Endothelial cell of umbilical vein (primary cell): ENCODE data around the gene SLC7A10. TPM values are rescaled to one million over a fixed set of nuclear protein-coding genes. Genes with fewer than 3 reads are reported as not detected.

ENCODE experiments used
- BruUV-seq: library from RNA; stranded (reverse); fragments of 400-500 nt; replicated peaks from 2 replicates; lab custom pipeline; 2021; lab: Mats Ljungman, UMichigan
- CTCF ChIA-PET: fragments of 300-600, 350-600 bp; sonication (Branson Sonifier 250); formaldehyde crosslinking; loops from one replicate; lab custom pipeline; 2021; ENCODE audit warnings: antibody characterized with exemption, inconsistent platforms; lab: Charles Lee
- POLR2A ChIA-PET: fragments of 300-600, 350-600 bp; sonication (Branson Sonifier 250); formaldehyde crosslinking; loops from one replicate; lab custom pipeline; 2021; ENCODE audit warnings: antibody characterized with exemption, inconsistent platforms; lab: Charles Lee
- DNase-seq: peaks from one replicate; pipeline ENCODE4 v3.0.0-alpha.2; 2011; ENCODE audit warnings: low read depth, low spot score
- FAIRE-seq: peaks from 2 replicates; lab custom pipeline; 2011; peaks lifted over from hg19 to GRCh38; lab: Jason Lieb, UNC
- H2AFZ ChIP-seq: 2 replicates; pipeline ENCODE4 v1.6.0; 2012; ENCODE audit warnings: low read depth, low read length, control low read depth, inconsistent platforms
- H3K27ac ChIP-seq: 2 replicates; pipeline ENCODE4 v1.5.1; 2011; ENCODE audit warnings: low read depth, mild to moderate bottlenecking, control low read depth, low read length, moderate library complexity; ENCODE audit not compliant: insufficient read depth
- H3K27me3 ChIP-seq, 2 experiments: 2 replicates each; pipeline versions ENCODE4 v1.6.0 to v1.6.1; 2011; ENCODE audit warnings: low read length in 2 of 2, mixed read lengths in 1 of 2; ENCODE audit not compliant: control insufficient read depth in 2 of 2, insufficient read depth in 2 of 2
- H3K36me3 ChIP-seq, 2 experiments: 2 replicates in 1 of 2; 3 replicates in 1 of 2; pipeline ENCODE4 v1.5.1; 2011; ENCODE audit warnings: low read length in 2 of 2, mild to moderate bottlenecking in 1 of 2, moderate library complexity in 1 of 2; ENCODE audit not compliant: control insufficient read depth in 2 of 2, insufficient read depth in 2 of 2; ENCODE audit errors: extremely low read depth in 1 of 2
- H3K4me1 ChIP-seq: 3 replicates; pipeline ENCODE4 v1.5.1; 2011; ENCODE audit warnings: mild to moderate bottlenecking, low read length; ENCODE audit not compliant: control insufficient read depth, insufficient read depth; ENCODE audit errors: extremely low read depth
- H3K4me2 ChIP-seq: 2 replicates; pipeline ENCODE4 v1.6.1; 2011; ENCODE audit warnings: low read length, control low read depth, mixed read lengths; ENCODE audit not compliant: insufficient read depth
- H3K4me3 ChIP-seq, 3 experiments: fragments of 200-600 bp in 1 of 3; sonication (generic), shearing (Covaris generic) in 1 of 3; replicated peaks in 1 of 3; 2 replicates each; pipeline ENCODE4 v1.5.1; 2011 to 2016; ENCODE audit warnings: control low read depth in 3 of 3, low read length in 3 of 3, mild to moderate bottlenecking in 2 of 3, inconsistent platforms in 1 of 3, low read depth in 1 of 3, moderate library complexity in 1 of 3; ENCODE audit not compliant: insufficient read depth in 1 of 3
- H3K79me2 ChIP-seq: 2 replicates; pipeline ENCODE4 v1.6.0; 2012; ENCODE audit warnings: low read length, inconsistent platforms; ENCODE audit not compliant: control insufficient read depth, insufficient read depth
- H3K9ac ChIP-seq: replicated peaks from 2 replicates; pipeline ENCODE3; 2011; ENCODE audit warnings: low read length, control low read depth; ENCODE audit not compliant: insufficient read depth; ENCODE audit errors: extremely low read depth
- H3K9me1 ChIP-seq: replicated peaks from 3 replicates; pipeline ENCODE4 v1.6.0; 2011; ENCODE audit warnings: mild to moderate bottlenecking, low read length; ENCODE audit not compliant: control insufficient read depth, insufficient read depth; ENCODE audit errors: extremely low read depth
- H3K9me3 ChIP-seq: replicated peaks from 2 replicates; pipeline ENCODE4 v1.5.1; 2012; ENCODE audit warnings: low read length, inconsistent platforms; ENCODE audit not compliant: control insufficient read depth, insufficient read depth
- H4K20me1 ChIP-seq: replicated peaks from 2 replicates; pipeline ENCODE3; 2011; ENCODE audit warnings: mild to moderate bottlenecking, low read length; ENCODE audit not compliant: control insufficient read depth, insufficient read depth; ENCODE audit errors: extremely low read depth
- EZH2 ChIP-seq: IDR thresholded peaks from 2 replicates; pipeline ENCODE4 v1.6.1; 2012; ENCODE audit warnings: borderline replicate concordance, low read depth, mild to moderate bottlenecking, moderate library complexity, low read length, inconsistent platforms; ENCODE audit not compliant: severe bottlenecking
- FOS ChIP-seq: IDR thresholded peaks from 2 replicates; pipeline ENCODE4 v1.6.1; 2011; ENCODE audit warnings: mild to moderate bottlenecking, low read length, moderate library complexity, borderline replicate concordance; ENCODE audit not compliant: insufficient read depth
- GATA2 ChIP-seq: IDR thresholded peaks from 2 replicates; pipeline ENCODE4 v1.7.0; 2011; ENCODE audit warnings: low read depth, mild to moderate bottlenecking, moderate library complexity, mixed read lengths, low read length; ENCODE audit not compliant: insufficient read length, insufficient read depth
- JUN ChIP-seq: IDR thresholded peaks from 2 replicates; pipeline ENCODE4 v1.6.1; 2011; ENCODE audit warnings: borderline replicate concordance, low read depth; ENCODE audit not compliant: insufficient read length, insufficient read depth
- MYC ChIP-seq: IDR thresholded peaks from one replicate; pipeline ENCODE4 v1.6.1; 2011; ENCODE audit warnings: mild to moderate bottlenecking, low read depth, low read length
- POLR2A ChIP-seq: IDR thresholded peaks from 2 replicates; pipeline ENCODE4 v1.6.1; 2012; ENCODE audit warnings: low read depth, mild to moderate bottlenecking, control low read depth, low read length
- POLR2AphosphoS5 ChIP-seq: IDR thresholded peaks from 2 replicates; pipeline ENCODE4 v1.6.1; 2012; ENCODE audit warnings: low read depth, mild to moderate bottlenecking, control low read depth, low read length, moderate library complexity; ENCODE audit not compliant: insufficient read depth
- dilution Hi-C: fragments of 300-500 bp; cut with MboI; formaldehyde crosslinking; loops from one replicate; pipeline ENCODE4 v1.15.0; 2019; ENCODE audit warnings: low sequenced_read_pairs; ENCODE audit not compliant: extremely low pct_ligation_motif_present
- intact Hi-C: fragments of 100-400 bp; cut with micrococcal nuclease; formaldehyde crosslinking; loops from one replicate; pipeline ENCODE4 v1.10.0; 2022
- polyA plus RNA-seq, 4 experiments: library from polyadenylated mRNA; depleted of rRNA in 3 of 4; stranded (reverse) in 3 of 4; unstranded in 1 of 4; fragments of >200 nt; gene quantifications; 2 replicates each; pipeline versions ENCODE4 v1.2.1 to v1.2.3, GENCODE V29; 2011 to 2012; ENCODE audit warnings: missing spikeins in 1 of 4
- total RNA-seq: library from RNA; stranded (reverse); gene quantifications from 2 replicates; pipeline ENCODE4 v1.2.3, GENCODE V29; 2021
- TF ChIP-seq, protein P1 (sequence below), 2 donors: IDR thresholded peaks; 1 replicate in 1 of 2; 2 replicates in 1 of 2; pipeline ENCODE4 v1.5.1; 2011; ENCODE audit warnings: low read length in 2 of 2, mild to moderate bottlenecking in 2 of 2, moderate library complexity in 2 of 2, control low read depth in 1 of 2, inconsistent platforms in 1 of 2, low read depth in 1 of 2; ENCODE audit not compliant: insufficient read depth in 1 of 2; ENCODE audit errors: extremely low read depth in 1 of 2
- TF ChIP-seq, protein P2 (sequence below): IDR thresholded peaks from 2 replicates; pipeline ENCODE4 v1.6.1; 2011; ENCODE audit not compliant: insufficient read depth, insufficient read length

Gene SLC7A10
- total and polyA plus RNA-seq, 2 donors (not counting 3 experiments of a cell fraction or from before 2014, with no cell fraction given) = not detected

DNA sequence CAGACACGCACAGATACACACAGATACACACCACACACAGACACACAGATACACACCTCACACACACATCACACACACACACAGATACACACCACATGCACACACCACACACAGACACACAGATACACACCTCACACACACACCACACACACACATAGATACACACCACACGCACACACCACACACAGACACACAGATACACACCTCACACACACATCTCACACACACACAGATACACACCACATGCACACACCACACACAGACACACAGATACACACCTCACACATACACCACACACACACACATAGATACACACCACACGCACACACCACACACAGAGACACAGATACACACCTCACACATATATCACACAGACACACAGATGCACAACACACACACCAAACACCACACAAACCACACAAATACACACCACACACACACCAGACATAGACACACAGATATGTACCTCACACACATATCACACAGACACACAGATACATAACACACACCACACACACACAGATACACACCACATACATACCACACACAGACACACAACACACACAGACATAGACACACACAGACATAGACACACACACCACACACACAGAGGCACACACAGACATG lies 24.2 kb upstream of the SLC7A10 start:
- Histone ChIP-seq H3K79me2 (no peaks in the 10 kb centered on the region), H3K36me3 (no peaks in the 10 kb centered on the region), H3K27me3 (no peaks in the 10 kb centered on the region), H2AFZ (no peak overlapping the region), H3K4me1 (no peaks in the 10 kb centered on the region), H3K27ac (no peak overlapping the region), H3K4me2 (no peak overlapping the region), H4K20me1 (no peaks in the 10 kb centered on the region), H3K4me3 (no peak overlapping the region), H3K9me3 (no peaks in the 10 kb centered on the region), H3K9ac (no peak overlapping the region), H3K9me1 (no peaks in the 10 kb centered on the region)
- FAIRE-seq (no peak), DNase-seq (no peak)
- CTCF ChIA-PET = no interaction called here
- TF ChIP-seq, protein P1, sequence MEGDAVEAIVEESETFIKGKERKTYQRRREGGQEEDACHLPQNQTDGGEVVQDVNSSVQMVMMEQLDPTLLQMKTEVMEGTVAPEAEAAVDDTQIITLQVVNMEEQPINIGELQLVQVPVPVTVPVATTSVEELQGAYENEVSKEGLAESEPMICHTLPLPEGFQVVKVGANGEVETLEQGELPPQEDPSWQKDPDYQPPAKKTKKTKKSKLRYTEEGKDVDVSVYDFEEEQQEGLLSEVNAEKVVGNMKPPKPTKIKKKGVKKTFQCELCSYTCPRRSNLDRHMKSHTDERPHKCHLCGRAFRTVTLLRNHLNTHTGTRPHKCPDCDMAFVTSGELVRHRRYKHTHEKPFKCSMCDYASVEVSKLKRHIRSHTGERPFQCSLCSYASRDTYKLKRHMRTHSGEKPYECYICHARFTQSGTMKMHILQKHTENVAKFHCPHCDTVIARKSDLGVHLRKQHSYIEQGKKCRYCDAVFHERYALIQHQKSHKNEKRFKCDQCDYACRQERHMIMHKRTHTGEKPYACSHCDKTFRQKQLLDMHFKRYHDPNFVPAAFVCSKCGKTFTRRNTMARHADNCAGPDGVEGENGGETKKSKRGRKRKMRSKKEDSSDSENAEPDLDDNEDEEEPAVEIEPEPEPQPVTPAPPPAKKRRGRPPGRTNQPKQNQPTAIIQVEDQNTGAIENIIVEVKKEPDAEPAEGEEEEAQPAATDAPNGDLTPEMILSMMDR (IDR thresholded peaks at IDR 0.05; ENCODE audit: extremely low read depth in 1 of 2, insufficient read depth in 1 of 2, low read depth in 1 of 2, low read length in 2 of 2) = no peak
- TF ChIP-seq FOS = no peak
- dilution Hi-C loops (no loop called here), intact Hi-C loops (no loop called here)
- POLR2A ChIA-PET = no interaction called here
- BruUV-seq = no TSS peak

DNA sequence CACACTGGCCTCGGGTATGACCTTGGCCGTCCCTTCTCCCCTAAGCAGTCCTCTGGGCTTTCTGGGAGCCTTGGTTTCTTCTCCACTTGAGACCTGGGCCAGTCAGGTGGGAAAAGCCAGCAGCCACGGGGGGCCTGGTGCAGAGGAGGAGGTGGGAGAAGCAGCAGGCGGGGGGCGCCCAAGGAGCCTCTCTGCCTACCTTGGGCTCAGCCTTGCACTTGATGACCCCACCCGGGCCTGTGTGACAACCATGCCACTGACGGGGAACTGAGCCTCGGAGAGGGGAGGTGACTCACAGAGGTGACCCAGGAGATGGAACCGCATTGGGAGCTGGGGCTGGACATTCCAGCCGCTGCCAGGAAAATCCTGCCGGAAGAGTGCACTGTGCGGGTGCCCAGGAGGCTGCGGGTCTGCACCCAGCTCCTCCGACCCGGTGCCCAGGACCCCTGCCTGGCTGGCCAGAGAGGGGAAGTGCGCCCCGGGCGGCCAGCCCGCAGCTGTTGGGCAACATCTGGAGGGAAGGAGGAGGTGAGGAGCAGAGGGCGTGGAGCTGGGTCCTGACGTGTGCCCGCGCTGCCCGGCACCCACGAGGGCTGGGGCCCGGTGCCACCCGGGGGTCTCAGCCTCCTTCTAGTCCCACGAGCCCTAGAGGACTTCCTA lies 23.4 kb upstream of the SLC7A10 start:
- dilution Hi-C loops (no loop called here), intact Hi-C loops (no loop called here)
- Histone ChIP-seq H4K20me1 (no peaks in the 10 kb centered on the region), H3K27me3 (no peaks in the 10 kb centered on the region), H3K27ac (no peak overlapping the region), H3K4me2 (no peak overlapping the region), H3K4me1 (no peaks in the 10 kb centered on the region), H3K36me3 (no peaks in the 10 kb centered on the region), H3K9me3 (no peaks in the 10 kb centered on the region), H3K9me1 (no peaks in the 10 kb centered on the region), H3K9ac (no peak overlapping the region), H3K4me3 (no peak overlapping the region), H2AFZ (no peak overlapping the region), H3K79me2 (no peaks in the 10 kb centered on the region)
- POLR2A ChIA-PET = no interaction called here
- CTCF ChIA-PET = no interaction called here
- DNase-seq (no peak), FAIRE-seq (no peak)
- BruUV-seq = no TSS peak
- TF ChIP-seq POLR2AphosphoS5 = no peak
- TF ChIP-seq, protein P2, sequence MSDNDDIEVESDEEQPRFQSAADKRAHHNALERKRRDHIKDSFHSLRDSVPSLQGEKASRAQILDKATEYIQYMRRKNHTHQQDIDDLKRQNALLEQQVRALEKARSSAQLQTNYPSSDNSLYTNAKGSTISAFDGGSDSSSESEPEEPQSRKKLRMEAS = no peak
- TF ChIP-seq EZH2 = no peak
- TF ChIP-seq MYC = no peak
- no peak for TF ChIP-seq JUN
- TF ChIP-seq GATA2 = no peak
- TF ChIP-seq FOS = no peak
- TF ChIP-seq POLR2A = no peak
- TF ChIP-seq, protein P1 (IDR thresholded peaks at IDR 0.05; ENCODE audit: extremely low read depth in 1 of 2, insufficient read depth in 1 of 2, low read depth in 1 of 2, low read length in 2 of 2) = no peak
